HepG2 (cell line): ENCODE measurements around the gene ASB16. TPM values are rescaled to one million over a fixed set of nuclear protein-coding genes. Genes with fewer than 3 reads are reported as not detected.
A peak's percentile ranks its signal among the peaks of the same experiment; 100 is the strongest.

Experiments
- CENPBD1 ChIP-seq: sonication (generic); formaldehyde crosslinking; IDR thresholded peaks from 2 replicates; pipeline ENCODE4 v1.8.0; 2022; ENCODE audit warnings: missing genetic modification reagents, low read depth, mild to moderate bottlenecking, borderline replicate concordance
- HDAC6 ChIP-seq: fragments of 200-600 bp; sonication (generic); IDR thresholded peaks from 2 replicates; pipeline ENCODE4 v1.7.0; 2017; ENCODE audit warnings: mild to moderate bottlenecking, antibody characterized with exemption, low read length, low read depth
- HOXA3 ChIP-seq: sonication (generic); formaldehyde crosslinking; IDR thresholded peaks from 2 replicates; pipeline ENCODE4 v1.5.0; 2020; ENCODE audit warnings: missing genetic modification reagents
- LRRFIP1 ChIP-seq: sonication (generic); formaldehyde crosslinking; conservative IDR thresholded peaks from 2 replicates; pipeline ENCODE4 v1.4.0; 2020; ENCODE audit warnings: missing genetic modification reagents
- POLR2A ChIP-seq, 2 experiments: IDR thresholded peaks; 2 replicates each; pipeline ENCODE4 v1.6.1; 2011; ENCODE audit warnings: low read depth in 2 of 2, low read length in 2 of 2, mild to moderate bottlenecking in 1 of 2, moderate library complexity in 1 of 2; ENCODE audit not compliant: insufficient read depth in 1 of 2
- RFXANK ChIP-seq: IDR thresholded peaks from 2 replicates; pipeline ENCODE4 v1.6.1; 2016
- SMAD9 ChIP-seq: sonication (generic); formaldehyde crosslinking; IDR thresholded peaks from 2 replicates; pipeline ENCODE4 v1.5.1; 2020; ENCODE audit warnings: mild to moderate bottlenecking, missing genetic modification reagents
- SRSF9 ChIP-seq: fragments of 200-400 bp; formaldehyde crosslinking; IDR thresholded peaks from 2 replicates; pipeline ENCODE4 v1.6.1; 2018; ENCODE audit warnings: borderline replicate concordance, mild to moderate bottlenecking, low read depth, low read length; ENCODE audit not compliant: insufficient read depth, poor library complexity, severe bottlenecking
- STAT6 ChIP-seq: sonication (generic); formaldehyde crosslinking; IDR thresholded peaks from 2 replicates; pipeline ENCODE4 v1.4.0; 2020; ENCODE audit warnings: missing genetic modification reagents, mild to moderate bottlenecking, borderline replicate concordance
- TBP ChIP-seq: sonication (generic); formaldehyde crosslinking; IDR thresholded peaks from 2 replicates; pipeline ENCODE4 v1.5.0; 2020; ENCODE audit warnings: missing genetic modification reagents
- ZBTB25 ChIP-seq: IDR thresholded peaks from 2 replicates; pipeline ENCODE4 v1.6.1; 2018; ENCODE audit warnings: missing genetic modification reagents
- ZBTB26 ChIP-seq: IDR thresholded peaks from 2 replicates; pipeline ENCODE4 v1.6.1; 2016; ENCODE audit warnings: missing compliant biosample characterization, missing genetic modification reagents, borderline replicate concordance
- ZGPAT ChIP-seq: IDR thresholded peaks from 2 replicates; pipeline ENCODE4 v1.6.1; 2016; ENCODE audit warnings: mild to moderate bottlenecking
- ZNF432 ChIP-seq: sonication (generic); formaldehyde crosslinking; IDR thresholded peaks from 2 replicates; pipeline ENCODE4 v1.5.0; 2020; ENCODE audit warnings: missing genetic modification reagents, mild to moderate bottlenecking, borderline replicate concordance
- ZNF569 ChIP-seq: sonication (generic); formaldehyde crosslinking; IDR thresholded peaks from 2 replicates; pipeline ENCODE4 v1.5.0; 2020; ENCODE audit warnings: mild to moderate bottlenecking, missing genetic modification reagents, moderate library complexity, borderline replicate concordance
- ZNF619 ChIP-seq: sonication (generic); formaldehyde crosslinking; IDR thresholded peaks from 2 replicates; pipeline ENCODE4 v1.4.0; 2020; ENCODE audit warnings: mild to moderate bottlenecking, missing genetic modification reagents
- ZNF709 ChIP-seq: sonication (generic); formaldehyde crosslinking; IDR thresholded peaks from 2 replicates; pipeline ENCODE4 v1.5.0; 2020; ENCODE audit warnings: mild to moderate bottlenecking, missing genetic modification reagents
- ZSCAN25 ChIP-seq: sonication (generic); formaldehyde crosslinking; IDR thresholded peaks from 2 replicates; pipeline ENCODE4 v1.8.0; 2022; ENCODE audit warnings: mild to moderate bottlenecking, missing genetic modification reagents
- ZSCAN29 ChIP-seq: sonication (generic); formaldehyde crosslinking; conservative IDR thresholded peaks from 2 replicates; pipeline ENCODE4 v1.4.0; 2020; ENCODE audit warnings: mild to moderate bottlenecking, missing genetic modification reagents
- ZSCAN30 ChIP-seq: sonication (generic); formaldehyde crosslinking; IDR thresholded peaks from 2 replicates; pipeline ENCODE4 v1.5.0; 2020; ENCODE audit warnings: mild to moderate bottlenecking, missing genetic modification reagents
- polyA plus RNA-seq, 8 experiments: library from polyadenylated mRNA; depleted of rRNA in 3 of 8; stranded (reverse) in 7 of 8; unstranded in 1 of 8; fragments of >200 nt; fragmentation: Illumina TruSeq in 4 of 8; extraction: Trizol in 4 of 8; gene quantifications; 2 replicates each; pipeline versions ENCODE4 v1.2.1 to v1.2.3, GENCODE V29; 2011 to 2016; ENCODE audit warnings: low read depth in 4 of 8, missing spikeins in 1 of 8, mixed read lengths in 1 of 8; ENCODE audit not compliant: insufficient read depth in 1 of 8
- total RNA-seq, 5 experiments: library from RNA; depleted of rRNA; stranded (reverse); fragments of >200 nt; fragmentation: Illumina TruSeq; extraction: Trizol; gene quantifications; 2 replicates each; pipeline ENCODE4 v1.2.3, GENCODE V29; 2016; ENCODE audit warnings: low read depth in 1 of 5

Gene ASB16
- total and polyA plus RNA-seq, 2 of the 13 experiments (the other 11 are each of a cell fraction or from before 2014, with no cell fraction given) = 0.07 TPM; not detected in 1

- TF ChIP-seq LRRFIP1 (CRISPR knock-in tag) = no peak
- no peak for TF ChIP-seq ZNF619 (CRISPR knock-in tag)
- no peak for TF ChIP-seq SRSF9
- no peak for TF ChIP-seq ZNF569 (CRISPR knock-in tag)
- no peak for TF ChIP-seq ZSCAN29 (CRISPR knock-in tag)
- TF ChIP-seq CENPBD1 (CRISPR knock-in tag) = no peak
- TF ChIP-seq STAT6 (CRISPR knock-in tag) = no peak
- no peak for TF ChIP-seq TBP
- no peak for TF ChIP-seq HDAC6
- TF ChIP-seq POLR2A (IDR thresholded peaks at IDR 0.05; ENCODE audit: insufficient read depth in 1 of 2, low read depth in 2 of 2, low read length in 2 of 2) = no peak
- TF ChIP-seq HOXA3 = peak; percentile 58; the same call in 1 of the 2 replicates
- no peak for TF ChIP-seq SMAD9 (CRISPR knock-in tag)
- TF ChIP-seq ZNF709 (CRISPR knock-in tag) = no peak
- TF ChIP-seq ZBTB25 (CRISPR knock-in tag) = peak; percentile 68; the same call in 1 of the 2 replicates
- TF ChIP-seq ZGPAT (CRISPR knock-in tag) = peak; percentile 36; the same call in 1 of the 2 replicates
- TF ChIP-seq ZNF432 = no peak
- no peak for TF ChIP-seq ZSCAN25 (CRISPR knock-in tag)
- no peak for TF ChIP-seq ZSCAN30 (CRISPR knock-in tag)
- TF ChIP-seq RFXANK (CRISPR knock-in tag) = no peak
- no peak for TF ChIP-seq ZBTB26 (CRISPR knock-in tag)
Measured at GRCh38 chr17:44203731-44204440, 33.4 kb downstream of the ASB16 start (continued).
